Smooth muscle cell (in vitro differentiated cells): ENCODE data around the gene SLC13A4. TPM values are rescaled to one million over a fixed set of nuclear protein-coding genes. Genes with fewer than 3 reads are reported as not detected.
A peak's percentile ranks its signal among the peaks of the same experiment; 100 is the strongest.

Source experiments
- DNase-seq: peaks from one replicate; lab custom pipeline; 2025; ENCODE audit not compliant: unreplicated experiment; lab: John Stamatoyannopoulos, UW
- H2AFZ ChIP-seq: fragments of 200-600 bp; sonication (generic); 2 replicates; pipeline ENCODE4 v1.6.0; 2016; ENCODE audit warnings: antibody characterized with exemption, low read depth, mild to moderate bottlenecking
- H3F3A ChIP-seq: fragments of 200-600 bp; sonication (generic); 2 replicates; pipeline ENCODE4 v1.6.0; 2017; ENCODE audit warnings: antibody characterized with exemption, low read depth
- H3K27ac ChIP-seq: fragments of 200-600 bp; sonication (generic); 2 replicates; pipeline ENCODE4 v1.5.1; 2016; ENCODE audit warnings: low read depth, mild to moderate bottlenecking
- H3K27me3 ChIP-seq: fragments of 200-600 bp; sonication (generic); 2 replicates; pipeline ENCODE4 v1.6.1; 2016; ENCODE audit warnings: low read depth, mild to moderate bottlenecking
- H3K36me3 ChIP-seq: fragments of 200-600 bp; sonication (generic); 2 replicates; pipeline ENCODE4 v1.5.1; 2016; ENCODE audit warnings: low read depth
- H3K4me1 ChIP-seq: fragments of 200-600 bp; sonication (generic); 2 replicates; pipeline ENCODE4 v1.5.1; 2016; ENCODE audit warnings: low read depth
- H3K4me2 ChIP-seq: fragments of 200-600 bp; sonication (generic); 2 replicates; pipeline ENCODE4 v1.6.0; 2016; ENCODE audit warnings: mild to moderate bottlenecking
- H3K4me3 ChIP-seq: fragments of 200-600 bp; sonication (generic); 2 replicates; pipeline ENCODE4 v1.5.1; 2016; ENCODE audit warnings: mild to moderate bottlenecking
- H3K79me2 ChIP-seq: fragments of 200-600 bp; sonication (generic); 2 replicates; pipeline ENCODE4 v1.6.0; 2016; ENCODE audit warnings: low read depth, mild to moderate bottlenecking
- H3K9ac ChIP-seq: fragments of 200-600 bp; sonication (generic); 2 replicates; pipeline ENCODE4 v1.6.0; 2016; ENCODE audit warnings: low read depth
- H3K9me3 ChIP-seq: fragments of 200-600 bp; sonication (generic); replicated peaks from 2 replicates; pipeline ENCODE4 v1.5.1; 2016; ENCODE audit warnings: low read depth
- H4K20me1 ChIP-seq: fragments of 200-600 bp; sonication (generic); 2 replicates; pipeline ENCODE4 v1.6.0; 2016; ENCODE audit warnings: low read depth
- WGBS: methylation state at CpG from one replicate; pipeline ENCODE4 v1.1.7; 2016; ENCODE audit warnings: low lambda C conversion rate; 5-methylcytosine and 5-hydroxymethylcytosine counted together
- polyA plus RNA-seq: library from polyadenylated mRNA; unstranded; fragments of >200 nt; fragmentation: Nextera tagmentation; extraction: Ambion mirVana; gene quantifications from 2 replicates; pipeline ENCODE4 v1.2.1, GENCODE V29; 2016
- total RNA-seq: library from RNA; depleted of rRNA; stranded (reverse); fragments of >200 nt; gene quantifications from 2 replicates; pipeline ENCODE4 v1.2.3, GENCODE V29; 2014
- TF ChIP-seq, protein P1 (sequence below): fragments of 200-600 bp; sonication (generic); IDR thresholded peaks from 2 replicates; pipeline ENCODE4 v1.5.1; 2017; ENCODE audit warnings: borderline replicate concordance, mild to moderate bottlenecking, antibody characterized with exemption; ENCODE audit not compliant: insufficient read depth, poor library complexity, severe bottlenecking

Gene SLC13A4
- total and polyA plus RNA-seq, 2 experiments from 2014 or later = 0.61 TPM; not detected in 1

- Histone ChIP-seq H3K4me1 (peaks cover 12% of the 10 kb centered on the region), H3K27ac (peak overlapping the region; percentile 40), H3K9me3 (no peaks in the 10 kb centered on the region), H3K4me2 (peak overlapping the region; percentile 46), H3K36me3 (no peaks in the 10 kb centered on the region), H3K9ac (no peak overlapping the region), H4K20me1 (no peaks in the 10 kb centered on the region), H3K27me3 (no peaks in the 10 kb centered on the region), H2AFZ (no peak overlapping the region), H3K79me2 (no peaks in the 10 kb centered on the region), H3F3A (peaks cover 11% of the 10 kb centered on the region), H3K4me3 (no peak overlapping the region)
- no peak for DNase-seq
- TF ChIP-seq, protein P1, sequence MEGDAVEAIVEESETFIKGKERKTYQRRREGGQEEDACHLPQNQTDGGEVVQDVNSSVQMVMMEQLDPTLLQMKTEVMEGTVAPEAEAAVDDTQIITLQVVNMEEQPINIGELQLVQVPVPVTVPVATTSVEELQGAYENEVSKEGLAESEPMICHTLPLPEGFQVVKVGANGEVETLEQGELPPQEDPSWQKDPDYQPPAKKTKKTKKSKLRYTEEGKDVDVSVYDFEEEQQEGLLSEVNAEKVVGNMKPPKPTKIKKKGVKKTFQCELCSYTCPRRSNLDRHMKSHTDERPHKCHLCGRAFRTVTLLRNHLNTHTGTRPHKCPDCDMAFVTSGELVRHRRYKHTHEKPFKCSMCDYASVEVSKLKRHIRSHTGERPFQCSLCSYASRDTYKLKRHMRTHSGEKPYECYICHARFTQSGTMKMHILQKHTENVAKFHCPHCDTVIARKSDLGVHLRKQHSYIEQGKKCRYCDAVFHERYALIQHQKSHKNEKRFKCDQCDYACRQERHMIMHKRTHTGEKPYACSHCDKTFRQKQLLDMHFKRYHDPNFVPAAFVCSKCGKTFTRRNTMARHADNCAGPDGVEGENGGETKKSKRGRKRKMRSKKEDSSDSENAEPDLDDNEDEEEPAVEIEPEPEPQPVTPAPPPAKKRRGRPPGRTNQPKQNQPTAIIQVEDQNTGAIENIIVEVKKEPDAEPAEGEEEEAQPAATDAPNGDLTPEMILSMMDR = no peak
- 97% methylated on average over 5 of the region's 5 CpGs for WGBS
Measured at GRCh38 chr7:135715055-135715522, 12.9 kb downstream of the SLC13A4 start.

GRCh38 chr7:135714534-135715009 lies 13.4 kb downstream of the SLC13A4 start:
- Histone ChIP-seq H3K27ac (peak overlapping the region; percentile 40), H4K20me1 (no peaks in the 10 kb centered on the region), H3K27me3 (no peaks in the 10 kb centered on the region), H3K9me3 (no peaks in the 10 kb centered on the region), H3K79me2 (no peaks in the 10 kb centered on the region), H3K4me1 (peaks cover 12% of the 10 kb centered on the region), H3K4me2 (peak overlapping the region; percentile 46), H3F3A (peaks cover 12% of the 10 kb centered on the region), H3K9ac (no peak overlapping the region), H3K36me3 (no peaks in the 10 kb centered on the region), H2AFZ (no peak overlapping the region), H3K4me3 (no peak overlapping the region)
- no peak for DNase-seq
- WGBS = 19% methylated on average over 20 of the region's 20 CpGs
- TF ChIP-seq, protein P1 = no peak

DNA sequence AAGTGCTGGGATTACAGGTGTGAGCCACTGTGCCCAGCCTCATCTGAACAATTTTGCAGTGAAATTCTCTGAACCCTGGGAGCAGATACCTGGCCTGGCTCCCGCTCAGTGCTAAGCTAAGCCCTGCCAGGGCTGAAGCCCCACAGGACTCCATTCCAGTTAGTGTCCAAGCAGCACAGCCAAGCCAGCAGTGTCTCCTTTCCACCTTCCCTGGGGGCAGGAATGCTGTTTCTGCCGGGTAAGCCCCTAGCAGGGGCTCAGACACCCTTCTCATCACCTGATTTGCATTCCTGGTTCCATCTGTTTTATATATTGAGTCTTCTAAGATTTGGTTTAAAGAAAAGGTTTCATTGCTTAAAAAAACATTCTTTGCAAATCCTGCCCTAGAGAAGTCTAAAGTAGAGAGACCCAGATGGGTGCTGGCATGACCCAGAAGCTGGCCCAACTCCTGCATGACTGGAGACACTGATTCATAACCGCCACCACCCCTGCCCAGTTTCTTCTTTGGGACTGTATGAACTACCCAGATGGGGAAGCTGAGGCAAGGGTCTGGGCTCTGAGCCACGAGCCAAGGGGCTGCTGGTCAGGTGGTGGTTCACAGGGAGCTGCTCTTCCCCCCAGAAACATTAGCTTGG lies 14.0 kb downstream of the SLC13A4 start:
- DNase-seq = no peak

More for the DNA sequence above, 14.0 kb downstream of the SLC13A4 start:
- Histone ChIP-seq H3K9me3 (no peaks in the 10 kb centered on the region), H3K36me3 (no peaks in the 10 kb centered on the region), H3K9ac (no peak overlapping the region), H3K4me2 (peak overlapping the region; percentile 19), H3K79me2 (no peaks in the 10 kb centered on the region), H4K20me1 (no peaks in the 10 kb centered on the region), H2AFZ (no peak overlapping the region), H3K4me3 (no peak overlapping the region), H3K4me1 (peaks cover 6% of the 10 kb centered on the region), H3K27me3 (no peaks in the 10 kb centered on the region), H3F3A (peaks cover 12% of the 10 kb centered on the region), H3K27ac (peak overlapping the region; percentile 40)
- TF ChIP-seq, protein P1 = no peak
- 81% methylated on average over 4 of the region's 4 CpGs for WGBS
